HG03066 (cell line): ENCODE data around the gene ADAM15.

ENCODE experiments used
- ATAC-seq: cut with Tn5 transposase; IDR thresholded peaks from one replicate; pipeline ENCODE4 v1.9.1; 2021; ENCODE audit warnings: low read depth; ENCODE audit not compliant: unreplicated experiment

Gene ADAM15

GRCh38 chr1:155012026-155012546 lies 39.0 kb upstream of the ADAM15 start:
- no peak for ATAC-seq

DNA sequence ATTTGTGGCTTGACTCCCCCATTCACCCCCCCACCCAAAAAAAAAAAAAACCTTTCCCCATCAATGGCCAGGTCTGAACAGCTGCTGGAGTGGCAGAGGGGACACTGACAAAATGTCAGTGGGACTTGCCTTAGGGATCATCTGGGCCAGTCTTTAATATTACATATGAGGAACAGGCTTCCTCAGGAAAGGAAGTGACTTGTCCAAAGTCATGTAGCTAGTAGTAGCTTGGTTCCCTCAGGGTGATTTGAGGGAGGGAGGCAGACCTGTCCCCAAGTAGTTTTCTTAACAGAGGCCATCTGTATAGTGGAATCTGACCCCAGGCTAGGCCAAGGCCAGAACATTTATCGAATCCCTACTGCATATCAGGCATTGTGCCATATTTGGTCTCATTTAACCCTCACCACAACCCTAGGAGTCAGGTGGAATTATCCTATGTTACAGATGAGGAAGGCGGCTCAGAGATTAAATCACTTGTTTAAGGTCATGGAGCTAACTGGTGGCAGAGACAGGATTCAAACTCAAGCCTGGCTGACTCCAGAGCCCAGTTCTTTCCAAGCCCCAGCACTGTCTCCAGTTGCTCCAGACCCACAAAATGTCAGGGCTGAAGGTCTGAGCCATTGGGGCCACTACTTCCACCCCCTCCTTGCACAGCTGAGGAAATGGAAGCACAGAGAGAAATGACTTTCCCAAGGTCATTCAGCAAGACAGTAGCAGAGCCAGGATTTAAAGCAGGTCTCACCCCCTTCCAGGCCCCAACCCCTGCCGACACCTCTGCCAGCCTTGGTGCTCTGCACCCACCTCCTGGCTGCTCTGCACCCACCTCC lies 38.1 kb upstream of the ADAM15 start:
- no peak for ATAC-seq

GRCh38 chr1:155013632-155014031 lies 37.5 kb upstream of the ADAM15 start:
- ATAC-seq: no peak

GRCh38 chr1:155014709-155015508 lies 36.2 kb upstream of the ADAM15 start:
- ATAC-seq: no peak

- no peak for ATAC-seq
These were observed 35.4 kb upstream of the ADAM15 start for GRCh38 chr1:155015527-155016230.

DNA sequence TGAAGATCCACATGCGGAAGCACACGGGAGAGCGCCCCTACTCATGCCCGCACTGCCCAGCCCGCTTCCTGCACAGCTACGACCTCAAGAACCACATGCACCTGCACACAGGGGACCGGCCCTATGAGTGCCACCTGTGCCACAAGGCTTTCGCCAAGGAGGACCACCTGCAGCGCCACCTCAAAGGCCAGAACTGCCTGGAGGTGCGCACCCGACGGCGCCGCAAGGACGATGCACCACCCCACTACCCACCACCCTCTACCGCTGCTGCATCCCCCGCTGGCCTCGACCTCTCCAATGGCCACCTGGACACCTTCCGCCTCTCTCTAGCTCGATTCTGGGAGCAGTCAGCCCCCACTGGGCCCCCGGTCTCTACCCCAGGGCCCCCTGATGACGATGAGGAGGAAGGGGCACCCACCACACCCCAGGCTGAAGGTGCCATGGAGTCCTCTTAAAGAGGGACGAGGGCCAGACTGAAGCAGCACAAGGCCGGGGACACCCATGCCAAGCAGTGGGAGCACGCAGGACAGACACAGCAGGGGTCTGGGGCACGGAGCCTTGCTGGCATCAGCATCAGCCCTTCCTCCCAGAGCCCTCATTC lies 34.8 kb upstream of the ADAM15 start:
- ATAC-seq: no peak

GRCh38 chr1:155017041-155017945 lies 33.8 kb upstream of the ADAM15 start:
- ATAC-seq: peak; percentile 80

GRCh38 chr1:155017946-155018316 lies 33.2 kb upstream of the ADAM15 start:
- ATAC-seq: no peak

DNA sequence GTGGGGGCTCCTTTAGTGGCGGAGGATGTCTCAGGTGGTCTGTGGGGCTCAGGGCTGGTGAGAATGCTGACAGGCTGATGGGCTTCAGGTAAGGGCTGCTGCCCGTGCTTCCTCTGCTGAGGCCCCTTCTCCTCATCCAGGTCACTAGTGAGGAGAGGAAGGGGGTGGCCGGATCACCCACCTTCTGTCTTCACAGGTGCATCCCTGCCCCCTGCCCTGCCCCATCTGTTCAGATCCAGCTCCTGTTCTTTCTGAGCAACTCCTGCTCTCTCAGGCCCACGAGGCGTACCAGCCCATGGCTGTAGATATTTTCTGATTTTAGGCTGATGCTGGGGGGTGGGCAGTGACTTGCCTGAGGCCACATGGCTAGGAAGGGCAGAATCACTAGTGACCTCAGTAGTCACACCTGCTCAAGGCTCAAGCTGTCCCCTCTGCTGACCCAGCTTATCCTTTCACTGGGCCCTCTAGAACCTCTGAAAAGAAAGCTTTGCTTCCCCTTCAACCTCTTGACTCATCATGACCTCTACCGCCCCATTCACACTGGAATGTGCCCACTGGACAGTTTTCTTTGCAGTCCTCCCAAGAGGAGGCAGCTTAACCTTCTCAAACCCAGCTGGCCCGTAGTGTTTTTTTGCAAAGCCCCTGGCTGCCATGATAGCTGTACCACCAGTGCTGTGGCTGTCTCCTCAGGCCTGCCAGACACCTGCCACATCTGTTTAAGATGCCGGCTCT lies 32.3 kb upstream of the ADAM15 start:
- no peak for ATAC-seq

DNA sequence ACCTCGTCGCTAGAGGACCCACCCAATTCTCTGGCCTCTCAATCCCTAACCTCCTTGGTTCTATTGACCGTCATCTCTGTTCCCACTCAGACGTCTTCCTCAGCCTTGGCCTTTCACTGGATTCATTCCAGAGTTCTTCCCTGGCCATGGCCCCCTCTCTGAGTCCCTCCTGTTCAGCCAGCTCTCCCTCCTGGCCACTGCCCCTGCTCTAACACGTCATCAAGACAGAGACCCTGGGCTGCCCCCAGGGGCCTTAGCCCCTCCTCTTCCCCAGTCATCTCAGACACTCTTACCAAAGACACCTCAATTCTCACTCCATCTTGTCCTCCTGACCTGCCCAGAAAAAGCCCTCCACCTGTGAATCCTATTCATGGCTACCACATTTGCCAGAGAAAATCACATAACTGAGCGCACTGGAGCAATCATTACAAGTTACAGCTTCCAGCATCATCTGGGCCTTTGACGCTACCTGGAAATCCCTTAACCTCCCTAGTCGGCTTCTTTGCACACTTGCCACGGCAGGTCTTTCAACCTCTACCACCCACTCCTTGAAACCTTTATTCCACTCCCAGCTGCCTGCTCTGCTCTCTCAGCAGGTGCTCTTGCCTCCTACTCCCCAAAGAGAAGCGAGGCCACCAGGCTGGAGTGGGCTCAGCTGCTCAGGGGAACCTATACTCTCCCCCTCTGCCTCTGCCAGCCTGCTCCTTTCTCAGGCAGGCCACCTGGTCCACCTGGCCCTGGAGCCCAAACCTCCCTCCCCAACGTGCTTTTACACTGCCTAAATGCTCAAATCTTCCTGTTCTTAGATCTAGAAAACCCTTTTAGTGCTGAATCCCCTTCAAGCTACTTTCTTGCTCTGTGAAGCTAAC lies 31.5 kb upstream of the ADAM15 start:
- ATAC-seq: no peak

DNA sequence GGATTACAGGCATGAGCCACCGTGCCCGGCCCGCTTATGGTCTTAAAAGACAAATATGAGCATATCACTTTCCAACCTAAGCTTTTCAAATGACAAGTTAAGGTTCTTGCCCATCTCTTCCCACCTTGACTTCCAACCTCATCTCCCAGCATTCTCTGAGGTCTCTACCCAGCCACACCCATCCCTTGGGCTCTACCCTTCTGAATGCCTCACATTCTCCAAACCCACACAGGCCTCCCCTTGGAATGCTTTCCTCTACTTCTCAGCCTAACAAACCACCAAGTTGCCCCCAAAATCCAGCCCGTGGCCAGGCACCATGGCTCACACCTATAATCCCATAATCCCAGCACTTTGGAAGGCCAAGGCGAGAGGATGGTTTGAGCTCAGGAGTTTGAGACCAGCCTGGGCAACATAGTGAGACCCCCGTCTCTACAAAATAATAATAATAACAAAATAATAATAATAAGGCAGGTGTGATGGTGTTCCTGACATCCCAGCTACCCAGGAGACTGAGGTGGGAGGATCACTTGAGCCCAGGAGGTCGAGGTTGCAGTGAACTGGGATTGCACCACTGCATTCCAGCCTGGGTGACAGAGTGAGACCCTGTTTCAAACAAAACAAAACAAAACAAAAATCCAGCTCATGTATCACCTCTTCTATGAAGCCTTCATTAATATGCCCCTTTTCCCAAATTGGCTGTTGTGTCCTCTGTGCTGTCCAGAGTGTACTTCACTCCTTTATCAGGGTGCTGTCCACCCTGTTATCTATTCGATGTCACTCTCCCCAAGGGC lies 28.8 kb upstream of the ADAM15 start:
- no peak for ATAC-seq

DNA sequence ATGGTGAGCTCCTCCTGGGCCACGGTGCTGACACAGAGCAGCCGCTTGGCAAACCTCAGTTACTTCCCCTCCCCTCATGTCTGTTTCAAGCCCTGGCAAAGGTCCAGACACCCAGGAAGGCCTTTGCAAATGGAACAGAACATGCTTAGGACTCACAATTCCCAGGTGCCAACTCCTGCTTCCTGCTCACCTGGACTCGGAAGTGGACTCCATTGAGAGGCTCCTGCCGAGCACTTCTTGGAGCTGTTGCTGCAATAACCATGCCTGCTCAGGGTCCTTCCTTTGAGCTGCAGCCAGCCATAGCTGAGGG lies 28.2 kb upstream of the ADAM15 start:
- no peak for ATAC-seq

- ATAC-seq: no peak
These were observed 27.5 kb upstream of the ADAM15 start for GRCh38 chr1:155023627-155024026.

- no peak for ATAC-seq
These were observed 26.8 kb upstream of the ADAM15 start for GRCh38 chr1:155024315-155024714.

GRCh38 chr1:155026154-155026553 lies 25.0 kb upstream of the ADAM15 start:
- no peak for ATAC-seq

GRCh38 chr1:155026588-155026987 lies 24.5 kb upstream of the ADAM15 start:
- no peak for ATAC-seq

DNA sequence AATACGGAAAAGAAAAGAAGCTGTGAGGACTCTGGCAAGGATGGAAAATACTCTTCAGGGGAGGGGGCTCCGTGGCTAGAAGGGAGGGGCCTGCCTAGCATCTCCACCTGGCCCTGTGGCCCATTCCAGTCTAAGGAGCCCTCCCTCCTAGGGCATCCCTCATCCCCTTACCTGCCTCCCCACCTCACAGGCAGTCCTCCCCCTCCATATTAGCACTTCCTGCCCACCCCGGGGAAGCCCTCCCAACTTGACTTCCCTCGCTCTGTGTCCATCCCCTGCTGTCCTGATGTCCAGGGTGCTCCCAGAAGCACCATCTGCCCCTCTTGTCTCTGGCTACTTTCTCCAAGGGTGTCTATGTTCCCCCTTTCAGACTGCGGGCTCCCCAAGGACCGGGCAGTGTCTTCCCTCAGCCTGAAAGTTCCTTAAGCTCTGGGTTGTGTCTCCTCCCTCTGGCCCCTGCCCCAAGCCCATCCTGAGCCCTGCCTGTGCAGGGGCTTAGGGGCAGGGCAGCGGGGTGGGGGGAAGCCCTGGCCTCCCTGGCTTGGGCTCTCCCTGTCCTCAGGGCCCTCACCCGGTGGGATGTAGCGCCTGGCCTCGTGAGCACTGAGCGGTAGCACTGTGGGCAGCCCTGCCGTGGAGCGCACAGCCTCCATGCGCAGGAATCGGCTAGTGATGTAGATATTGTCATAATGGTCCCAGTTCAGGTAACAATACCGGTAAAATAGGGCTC lies 21.4 kb upstream of the ADAM15 start:
- no peak for ATAC-seq
